HG03045 (cell line): Measurements from ENCODE around the gene LAGE3.
"Not testable (repeated sequence)": the region's sequence is repeated elsewhere in the genome, so short reads cannot be mapped to it uniquely, and the experiment has no call there.

Experiments
- ATAC-seq: cut with Tn5 transposase; IDR thresholded peaks from one replicate; pipeline ENCODE4 v1.9.1; 2021; ENCODE audit warnings: mild to moderate bottlenecking, moderate library complexity; ENCODE audit not compliant: unreplicated experiment

LAGE3 gene

DNA sequence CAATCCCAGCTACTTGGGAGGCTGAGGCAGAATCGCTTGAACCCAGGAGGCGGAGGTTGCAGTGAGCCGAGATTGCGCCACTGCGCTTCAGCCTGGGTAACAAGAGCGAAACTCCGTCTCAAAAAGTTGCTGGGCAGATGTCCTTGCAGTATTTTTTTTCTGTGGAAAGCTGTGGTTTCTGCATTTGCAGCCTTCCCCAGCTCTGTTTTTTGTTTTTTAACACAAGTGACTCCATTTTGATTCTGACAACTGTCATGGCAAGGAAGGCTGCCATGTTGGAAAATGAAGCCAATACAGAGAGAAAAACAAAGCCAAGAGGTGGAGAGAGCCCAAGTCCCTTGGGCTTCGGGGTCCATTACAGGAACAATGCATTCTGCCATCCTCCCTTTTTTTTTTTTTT, 23.0 kb upstream of the LAGE3 start:
- no peak for ATAC-seq

DNA sequence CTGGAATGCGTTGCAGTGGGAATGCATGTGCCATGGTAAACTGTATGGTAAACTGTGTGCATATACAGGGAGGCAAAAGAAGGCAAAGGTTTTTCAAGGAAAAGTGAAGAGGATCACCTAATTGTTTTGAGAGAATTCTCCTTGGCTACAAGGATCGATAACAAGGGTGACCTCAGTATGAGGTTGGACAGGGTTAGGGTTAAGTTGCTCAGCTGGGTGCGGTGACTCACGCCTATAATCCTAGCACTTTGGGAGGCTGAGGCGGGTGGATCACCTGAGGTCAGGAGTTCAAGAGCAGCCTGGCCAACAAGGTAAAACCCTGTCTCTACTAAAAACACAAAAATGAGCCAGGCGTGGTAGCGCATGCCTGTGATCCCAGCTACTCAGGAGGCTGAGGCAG, 22.3 kb upstream of the LAGE3 start:
- not testable (repeated sequence) for ATAC-seq

DNA sequence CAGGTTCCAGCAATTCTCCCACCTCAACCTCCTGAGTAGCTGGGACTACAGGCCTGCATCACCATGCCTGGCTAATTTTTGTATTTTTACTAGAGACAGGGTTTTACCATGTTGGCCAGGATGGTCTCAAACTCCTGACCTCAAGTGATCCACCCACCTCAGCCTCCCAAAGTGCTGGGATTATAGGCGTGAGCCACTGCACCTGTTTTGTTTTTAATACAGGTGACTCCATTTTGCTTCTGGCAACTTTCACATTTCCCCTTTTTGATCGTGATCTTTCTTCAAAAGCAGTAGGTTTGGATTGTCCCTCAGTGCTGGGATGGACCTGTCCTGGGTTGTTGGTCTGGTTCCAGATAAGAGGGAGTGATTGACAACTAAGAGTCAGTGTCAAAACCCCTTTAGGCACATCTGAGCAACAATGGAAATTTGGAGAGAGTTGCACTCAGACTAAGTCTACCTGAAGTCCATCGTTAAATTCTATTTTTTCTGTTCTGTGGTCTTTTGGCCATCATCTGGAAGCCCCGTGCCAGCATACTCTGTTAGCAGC, 17.6 kb upstream of the LAGE3 start:
- not testable (repeated sequence) for ATAC-seq

DNA sequence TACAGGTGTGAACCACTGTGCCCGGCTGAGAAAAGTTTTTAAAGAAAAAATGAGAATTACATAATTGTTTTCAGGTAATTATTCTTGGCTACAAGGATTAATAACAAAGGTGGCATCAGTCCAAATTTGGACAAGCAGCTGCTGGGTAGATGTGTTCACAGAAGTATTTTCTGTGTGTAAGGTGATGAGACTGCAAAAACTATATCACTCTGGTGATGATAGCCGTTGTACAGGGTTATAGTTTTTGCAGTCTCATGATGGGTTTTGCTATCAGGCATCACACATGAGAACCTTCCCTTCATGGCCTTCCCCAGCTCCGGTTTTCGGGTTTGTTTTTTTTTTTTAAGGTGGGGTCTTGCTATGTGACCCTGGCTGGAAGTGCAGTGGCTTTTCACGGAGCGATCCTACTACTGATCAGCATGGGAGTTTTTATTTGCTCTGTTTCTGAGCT, 16.4 kb upstream of the LAGE3 start:
- no peak for ATAC-seq

DNA sequence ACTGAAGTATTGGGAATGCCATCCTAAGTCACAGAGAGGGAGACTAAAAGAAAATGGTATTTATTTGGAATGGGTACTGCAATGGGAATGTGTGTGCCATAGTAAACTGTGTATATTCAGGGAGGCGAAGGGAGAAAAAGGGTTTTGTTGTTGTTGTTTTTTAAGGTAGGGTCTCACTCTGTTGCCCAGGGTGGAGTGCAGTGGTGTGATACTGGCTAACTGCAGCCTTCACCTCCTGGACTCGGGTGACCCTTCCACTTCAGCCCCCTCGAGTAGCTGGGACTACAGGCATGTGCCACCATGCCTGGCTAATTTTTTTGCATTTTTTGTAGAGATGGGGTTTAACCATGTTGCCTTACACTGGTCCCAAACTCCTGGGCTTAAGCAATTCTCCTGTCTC, 15.6 kb upstream of the LAGE3 start:
- ATAC-seq: no peak

DNA sequence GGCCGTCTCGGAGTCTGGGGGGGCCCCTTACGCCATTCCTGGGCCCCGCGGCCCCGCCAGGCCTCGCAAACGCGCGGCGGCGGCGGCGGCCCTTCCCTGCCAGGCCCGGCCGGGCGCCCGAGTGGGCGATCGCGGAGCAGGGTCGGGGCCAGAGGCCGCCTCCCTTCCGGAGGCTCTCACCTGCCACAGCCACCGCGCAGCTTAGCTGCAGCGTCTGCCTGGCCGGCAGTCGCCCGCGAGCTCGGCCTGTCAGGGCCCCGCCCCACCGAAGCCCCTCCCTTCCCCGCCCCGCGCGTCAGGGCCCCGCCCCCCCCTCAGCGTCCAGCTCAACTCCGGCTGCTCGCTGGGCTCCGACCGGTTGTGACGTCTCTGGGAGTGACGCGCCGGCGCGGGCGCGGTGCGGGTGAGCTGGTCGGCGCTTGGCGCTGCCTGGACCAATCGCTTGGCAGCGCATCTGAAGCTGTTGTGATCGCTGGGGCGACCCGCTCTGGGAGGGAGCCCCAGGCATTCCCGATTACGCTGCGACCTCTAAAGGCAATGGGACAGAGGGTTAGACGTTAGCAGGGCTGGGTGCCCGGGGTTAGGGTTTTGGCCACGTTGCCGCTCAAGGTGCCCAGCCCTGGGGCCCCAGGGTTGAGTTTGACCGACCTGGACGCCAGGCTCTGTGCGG, 11.5 kb upstream of the LAGE3 start, which contains the start of gene SLC10A3:
SLC10A3 (minus strand) TSS at position 216 of the 670 bp plus-strand sequence. CDS start 1,689 bp downstream, outside the sequence.
- ATAC-seq: peak; percentile 72

DNA sequence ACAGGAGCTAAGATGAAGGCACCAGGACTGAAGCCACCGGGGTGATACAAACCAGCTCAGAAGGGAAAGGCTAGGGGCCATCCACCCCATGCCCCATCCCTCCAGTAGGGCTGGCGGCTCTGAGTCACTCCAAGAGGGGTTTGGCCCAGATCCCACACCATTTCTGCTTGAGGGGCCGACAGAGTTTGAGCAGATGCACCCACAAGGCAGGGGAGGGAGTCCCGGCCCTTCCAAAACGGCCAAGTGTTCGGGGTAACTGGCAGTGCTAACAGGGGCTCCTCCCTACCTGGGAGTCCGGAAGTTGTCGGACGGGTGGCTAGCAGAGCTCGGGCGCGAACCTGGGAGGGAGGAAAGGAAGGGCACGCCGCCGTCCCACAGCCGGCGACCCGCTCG, 10.9 kb upstream of the LAGE3 start:
- ATAC-seq: peak; percentile 16

DNA sequence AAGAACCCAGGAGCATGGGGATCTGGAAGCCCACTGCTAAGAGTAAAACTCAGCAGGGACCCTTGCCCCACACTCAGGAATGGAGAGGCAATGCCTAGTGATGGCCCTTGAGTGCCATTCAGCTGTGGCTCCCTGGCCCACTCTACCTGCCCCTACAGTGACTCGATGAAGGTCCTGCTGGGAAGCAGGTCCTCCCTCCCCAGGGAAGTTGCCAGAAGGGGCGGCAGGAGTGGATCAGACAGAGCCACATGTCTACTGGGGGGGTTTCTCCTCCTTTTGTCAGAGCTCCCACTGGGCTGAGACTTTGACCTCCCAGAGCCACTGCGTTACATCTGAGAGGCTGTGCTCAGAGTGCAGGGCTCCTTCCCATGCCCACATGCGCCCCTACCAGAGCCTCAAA, 10.1 kb upstream of the LAGE3 start:
- ATAC-seq: no peak

DNA sequence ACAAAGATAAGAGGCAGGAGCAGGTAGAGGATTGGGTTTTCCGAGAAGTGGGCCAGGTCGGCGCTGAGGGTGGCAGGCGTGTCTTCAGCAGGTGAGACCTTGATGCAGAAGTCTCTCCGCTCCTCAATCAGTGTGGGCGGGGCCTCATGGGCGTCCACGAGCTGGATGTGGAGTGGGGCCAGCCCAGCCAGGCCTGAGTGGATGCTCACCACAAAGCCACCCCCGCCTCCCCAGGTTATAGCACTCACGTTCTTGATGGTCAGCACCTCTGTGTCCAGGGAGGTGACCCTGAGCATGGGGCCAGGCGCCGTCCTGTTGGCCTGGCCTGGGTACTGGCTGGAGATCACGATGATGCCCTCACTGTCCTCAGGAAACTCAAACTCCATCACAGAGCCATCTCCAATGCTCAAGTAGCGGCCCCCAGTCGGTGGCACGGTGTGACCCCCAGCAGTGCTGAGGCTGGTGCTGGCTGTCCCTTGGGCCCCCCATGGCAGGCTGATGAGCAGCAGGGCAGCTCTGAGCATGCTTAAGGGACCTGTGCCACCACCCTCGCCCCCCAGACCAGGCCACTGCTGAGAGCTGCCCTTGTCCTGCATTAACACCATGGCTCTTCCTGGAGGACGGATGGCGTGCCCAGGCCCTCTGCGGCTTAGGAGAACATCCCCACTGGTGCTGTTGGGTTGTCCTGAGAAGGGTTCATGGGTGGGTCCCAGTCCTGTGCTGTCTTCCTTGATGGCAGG, 9.4 kb upstream of the LAGE3 start:
- no peak for ATAC-seq

DNA sequence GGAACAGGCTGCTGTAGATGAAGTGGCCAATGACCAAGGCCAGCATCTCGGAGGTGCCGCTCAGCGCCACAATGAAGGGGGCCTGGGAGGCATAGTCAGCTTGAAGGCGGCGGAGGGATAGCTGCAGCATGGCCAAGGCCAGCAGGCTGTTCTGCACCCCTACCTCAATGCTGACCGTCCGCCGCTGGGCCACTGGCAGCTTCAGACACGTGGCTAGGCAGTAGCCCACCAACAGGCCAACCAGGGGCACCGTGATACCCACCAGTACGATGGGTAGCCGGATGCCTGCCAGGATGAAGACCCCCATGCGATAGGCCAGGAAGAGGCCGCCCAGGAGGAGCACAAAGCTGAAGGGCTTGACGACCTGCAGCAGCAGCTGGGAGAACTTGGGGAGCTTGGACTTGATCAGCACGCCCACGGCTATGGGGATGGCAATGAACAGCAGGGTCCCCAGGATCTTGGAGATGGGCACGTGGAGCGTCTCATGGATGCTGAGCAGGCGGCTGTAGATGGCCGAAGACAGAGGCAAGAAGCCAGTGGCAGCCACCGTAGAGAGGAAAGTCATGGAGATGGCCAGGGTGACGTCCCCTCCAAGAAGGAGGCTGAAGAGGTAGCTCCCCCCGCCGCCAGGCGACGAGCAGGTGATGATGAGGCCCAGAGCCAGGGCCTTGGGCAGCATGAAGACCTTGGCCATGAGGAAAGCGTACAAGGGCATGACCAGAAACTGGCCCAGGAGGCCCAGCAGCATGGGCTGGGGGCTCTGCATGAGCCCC, 8.6 kb upstream of the LAGE3 start:
- no peak for ATAC-seq

DNA sequence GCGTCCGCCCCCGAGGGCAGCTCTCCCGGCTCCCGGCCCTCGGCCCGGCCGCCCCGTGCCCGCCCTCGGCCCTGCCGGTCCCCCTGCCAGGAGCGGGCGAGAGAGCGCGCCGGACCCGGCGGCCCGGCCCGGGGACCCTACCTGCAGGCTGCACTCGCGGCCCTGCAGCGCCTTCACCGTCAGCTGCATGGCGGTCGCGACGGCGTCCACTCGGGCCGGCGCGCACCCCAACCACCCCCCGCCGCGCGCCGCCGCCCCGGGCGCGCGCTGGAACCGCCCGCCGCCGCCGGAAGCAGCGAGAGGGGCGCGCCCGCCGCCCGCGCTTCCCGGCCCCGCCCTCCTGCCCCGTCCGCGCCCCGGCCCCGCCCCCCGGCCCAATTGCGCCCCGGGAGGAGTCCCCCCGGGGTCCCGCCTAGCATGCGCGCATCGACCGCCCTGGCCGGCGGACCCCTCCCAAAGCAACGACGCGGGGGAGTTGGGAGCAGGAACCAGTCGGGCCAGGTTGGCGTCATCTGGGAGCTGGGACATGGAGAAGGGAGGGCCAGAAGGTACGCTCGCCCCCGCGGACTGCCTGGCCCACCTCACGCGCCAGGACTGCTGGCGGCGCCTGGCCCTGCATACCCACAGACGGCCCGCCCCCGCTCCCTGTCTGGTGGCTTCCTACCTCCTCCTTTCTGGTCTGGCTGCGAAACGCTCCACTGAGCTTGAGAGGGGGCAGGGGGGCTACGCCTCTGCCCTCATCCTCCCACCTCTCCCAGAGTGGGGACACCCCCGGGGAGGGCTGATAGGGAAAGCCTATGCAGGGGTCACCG, 7.5 kb upstream of the LAGE3 start, which contains the start of gene UBL4A:
UBL4A (minus strand) TSS at position 220 of the 812 bp plus-strand sequence; CDS start at position 189, 31 bp downstream.
- peak; percentile 22 for ATAC-seq

DNA sequence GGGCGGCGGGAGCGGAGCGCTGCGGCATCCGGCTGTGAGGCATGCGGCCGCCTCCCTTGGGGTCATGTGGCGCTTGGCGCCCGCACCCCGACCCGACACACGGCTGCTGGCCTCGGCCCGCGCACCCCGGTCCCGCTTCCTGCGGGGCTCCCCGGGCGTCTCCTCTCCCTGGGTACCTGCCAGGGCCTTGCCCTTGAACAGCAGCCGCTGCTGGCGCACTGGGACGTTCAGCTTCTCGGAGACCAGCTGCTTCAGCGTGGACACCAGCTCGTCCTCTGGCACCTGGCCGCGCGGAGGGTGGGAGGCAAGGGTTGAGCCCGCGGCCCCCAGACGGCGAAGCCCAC, 6.9 kb upstream of the LAGE3 start:
- ATAC-seq: no peak

DNA sequence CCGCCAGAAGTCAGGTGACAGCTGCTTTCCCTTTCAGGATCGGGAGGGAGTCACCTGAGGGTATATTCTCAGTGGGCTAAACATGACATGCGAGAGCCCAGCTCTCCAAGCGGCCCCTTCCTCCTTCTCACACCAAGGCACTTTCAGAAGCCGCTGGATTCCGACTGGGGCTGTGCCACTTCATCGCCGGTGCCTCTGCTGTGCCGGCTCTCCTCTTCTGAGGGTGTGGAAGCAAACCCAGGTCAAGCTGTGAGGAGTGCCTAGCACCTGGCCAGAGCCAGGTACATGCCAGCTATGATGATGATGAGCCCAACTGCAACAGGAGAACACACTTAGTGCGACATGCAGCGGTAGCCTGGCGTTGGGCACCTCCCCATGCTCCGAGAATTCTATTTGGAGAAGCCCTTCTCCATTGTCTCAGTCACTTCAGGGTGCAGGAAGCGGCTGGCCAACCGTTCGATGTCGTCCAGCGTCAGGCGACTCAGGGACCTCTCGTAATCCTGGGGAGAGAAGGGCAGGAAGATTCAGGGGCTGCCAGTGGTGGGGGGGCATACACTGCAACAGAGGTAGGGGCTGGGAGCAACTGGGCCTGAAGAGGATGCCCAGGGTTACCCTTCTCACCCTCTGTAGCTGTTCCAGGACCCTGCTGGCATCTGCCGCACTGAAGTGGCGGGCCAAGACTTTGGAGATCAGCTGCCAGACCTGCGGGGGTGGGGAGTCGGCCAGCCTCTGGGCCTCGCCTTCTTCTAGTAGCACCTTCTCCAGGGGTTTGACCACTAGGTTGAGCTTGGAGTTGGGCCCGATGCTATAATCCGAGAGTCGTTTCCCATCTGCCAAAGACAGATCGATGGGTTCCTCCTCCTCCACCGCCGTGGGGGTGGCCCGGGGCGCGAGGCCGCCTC, 6.3 kb upstream of the LAGE3 start:
- no peak for ATAC-seq

DNA sequence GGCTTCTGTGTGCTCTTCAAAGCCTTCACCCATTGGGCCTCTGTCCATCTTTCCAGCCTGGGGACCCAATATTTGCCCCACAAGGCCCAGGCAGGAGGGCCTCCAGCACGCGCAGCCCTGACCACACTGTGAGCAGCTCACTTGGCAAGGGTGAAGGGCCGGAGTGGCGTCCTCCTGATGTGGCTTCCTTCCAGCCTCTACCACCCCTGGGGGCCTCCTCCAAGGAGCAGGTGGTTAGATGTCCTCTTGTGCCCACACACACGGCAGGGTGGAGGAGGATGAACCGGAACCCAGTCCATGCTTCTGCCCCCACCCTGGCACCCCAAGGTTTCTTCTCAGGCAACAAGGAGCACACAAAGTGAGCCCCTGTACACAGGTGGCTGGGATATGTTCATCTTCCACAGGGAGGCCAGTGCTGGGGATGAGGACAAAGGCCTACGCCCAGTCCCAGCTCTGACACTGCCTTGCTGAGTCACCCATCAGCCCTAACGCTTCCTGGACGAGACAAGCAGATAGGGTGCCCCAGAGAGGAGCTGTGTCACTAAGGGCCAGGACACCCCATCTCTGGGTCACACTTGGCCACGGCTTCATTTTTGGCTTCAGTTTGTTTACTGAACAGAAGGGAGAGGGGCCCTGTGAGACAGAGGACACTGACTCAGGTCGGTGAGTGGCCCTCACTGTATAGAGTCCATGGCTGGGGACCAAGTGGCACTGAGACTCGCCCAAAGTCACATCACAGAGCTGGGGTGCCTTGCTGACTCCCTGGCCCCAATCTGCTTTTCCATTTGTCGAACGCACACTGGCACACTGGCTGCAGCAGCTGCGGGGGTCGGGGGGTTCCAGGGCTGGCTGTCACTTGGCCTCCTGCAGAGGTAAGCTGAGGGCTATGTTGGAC, 5.4 kb upstream of the LAGE3 start:
- no peak for ATAC-seq

DNA sequence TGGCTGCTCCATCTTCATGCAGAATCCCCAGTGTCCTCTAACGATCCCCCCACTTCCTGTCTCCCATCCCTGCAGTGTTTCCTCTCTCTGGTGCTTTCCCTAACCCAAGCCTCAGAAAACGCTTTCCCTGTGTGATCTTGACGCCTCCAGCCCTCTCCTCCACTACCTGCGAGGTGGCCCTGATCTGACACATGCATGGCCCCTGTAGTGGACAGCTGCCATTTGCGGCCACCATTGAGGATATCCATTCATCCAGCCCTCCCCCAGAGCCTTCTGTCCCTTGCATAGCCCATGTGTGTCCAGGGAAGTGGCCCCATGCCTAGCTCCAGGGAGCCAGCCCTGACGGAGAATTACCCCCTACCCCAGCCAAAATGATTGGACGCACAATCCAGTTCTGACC, 4.2 kb upstream of the LAGE3 start:
- ATAC-seq: no peak

DNA sequence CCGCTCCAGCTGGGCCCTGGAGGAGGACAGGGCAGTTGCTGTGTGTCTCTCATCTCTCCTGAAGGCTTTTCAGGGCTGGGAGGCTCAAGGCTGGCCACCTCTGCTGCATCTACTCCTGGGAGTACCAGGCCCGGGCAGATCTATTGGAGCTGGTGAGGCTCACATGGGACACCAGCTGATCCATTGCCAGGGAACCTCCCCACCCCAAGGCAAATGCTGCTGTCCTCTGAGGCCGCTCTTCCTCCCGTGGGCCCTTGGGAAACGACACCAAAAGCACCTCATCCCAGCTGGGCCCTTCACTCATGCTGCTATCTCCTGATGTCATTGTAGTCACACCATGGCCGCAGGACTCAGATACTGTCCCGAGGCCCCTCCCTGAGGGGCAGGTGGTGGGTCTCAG, 3.7 kb upstream of the LAGE3 start:
- ATAC-seq: no peak

DNA sequence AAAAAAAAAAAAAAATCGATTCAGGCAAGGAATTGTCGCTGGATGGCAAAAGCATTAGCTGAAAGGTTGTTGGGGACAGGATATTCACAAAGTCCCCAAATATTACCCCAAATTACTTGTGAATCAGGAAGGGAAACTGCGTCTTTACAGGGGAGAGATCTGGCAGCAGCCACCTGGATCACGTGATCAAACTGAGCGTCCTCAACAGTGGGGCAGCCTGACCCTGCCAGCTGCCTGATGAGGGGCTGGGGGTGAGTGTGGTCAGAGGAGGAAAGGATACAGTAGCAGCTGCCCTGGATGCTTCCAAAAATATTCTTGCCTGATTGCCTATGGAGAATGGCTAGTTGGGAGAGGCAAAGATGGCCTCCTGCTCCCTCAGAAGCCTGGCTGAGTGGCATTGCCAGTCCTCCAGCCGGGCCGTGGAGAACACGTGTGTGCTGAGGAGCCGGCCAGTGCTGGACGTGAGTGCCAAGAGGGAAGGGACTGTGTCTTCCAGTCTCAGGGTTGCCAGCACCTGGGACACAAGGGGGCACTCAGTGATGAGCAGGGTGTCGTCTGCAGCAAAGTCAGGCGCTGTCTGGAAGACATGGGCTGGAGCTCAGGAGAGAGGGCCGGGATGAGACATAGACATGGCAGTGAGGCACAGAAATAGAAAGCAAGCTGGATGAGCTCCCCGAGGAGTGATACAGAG, 3.0 kb upstream of the LAGE3 start:
- no peak for ATAC-seq

DNA sequence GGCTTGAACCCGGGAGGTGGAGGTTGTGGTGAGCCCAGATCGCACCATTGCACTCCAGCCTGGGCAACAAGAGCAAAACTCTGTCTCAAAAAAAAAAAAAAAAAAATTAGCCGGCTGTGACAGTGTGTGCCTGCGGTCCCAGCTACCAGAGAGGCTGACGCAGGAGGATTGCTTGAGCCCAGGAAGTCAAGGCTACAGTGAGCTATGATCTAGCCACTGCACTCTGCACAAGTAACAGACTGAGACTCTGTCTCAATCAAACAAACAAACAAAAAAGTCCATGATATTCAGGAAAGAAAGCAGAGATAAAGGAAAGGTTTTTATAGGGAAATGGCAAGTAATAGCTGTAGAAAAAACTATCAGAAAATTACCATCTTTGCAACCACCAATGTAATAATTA, 2.1 kb upstream of the LAGE3 start:
- no peak for ATAC-seq
